ENCODE results near the gene ZIC2. TPM values are rescaled to one million over a fixed set of nuclear protein-coding genes. Genes with fewer than 3 reads are reported as not detected.

The ZIC2 gene
- total and polyA plus RNA-seq, 2 experiments from 2014 or later, result 0.10 to 0.15 TPM

- H3K27ac ChIP-seq, result no peak overlapping the region
- H3K27me3 ChIP-seq, result peaks cover 95% of the 10 kb centered on the region
- no peak for TF ChIP-seq EZH2phosphoT487 (IDR thresholded peaks at IDR 0.05; ENCODE audit: low read depth, severe bottlenecking, unreplicated experiment)
- TF ChIP-seq EZH2 (IDR thresholded peaks at IDR 0.05; ENCODE audit: borderline replicate concordance), result no peak
- no peak for TF ChIP-seq CTCF (IDR thresholded peaks at IDR 0.05; ENCODE audit: poor library complexity)
- H3K36me3 ChIP-seq (replicated peaks; ENCODE audit: insufficient read depth, low read depth), result no peaks in the 10 kb centered on the region
- no peaks in the 10 kb centered on the region for H3K9me2 ChIP-seq (replicated peaks; ENCODE audit: insufficient read depth)
- no peaks in the 10 kb centered on the region for H3K79me2 ChIP-seq
- H3K9me3 ChIP-seq (ENCODE audit: low read depth), result no peaks in the 10 kb centered on the region
- no peak for DNase-seq (ENCODE audit: low spot score)
- no peaks in the 10 kb centered on the region for H4K20me1 ChIP-seq (ENCODE audit: insufficient read depth, poor library complexity, severe bottlenecking)
- H3K4me1 ChIP-seq (ENCODE audit: insufficient read depth), result peaks cover 15% of the 10 kb centered on the region
- no peak overlapping the region for H2AFZ ChIP-seq
- H3K4me3 ChIP-seq, result no peak overlapping the region
- H3K4me2 ChIP-seq, result no peak overlapping the region
- 62% methylated on average over 8 of the region's 8 CpGs for WGBS (ENCODE audit: low lambda C conversion rate, missing lambda C conversion rate)
Observed at GRCh38 chr13:99961636-99962035, 19.9 kb upstream of the ZIC2 start.

- H4K20me1 ChIP-seq (ENCODE audit: insufficient read depth, poor library complexity, severe bottlenecking), result no peaks in the 10 kb centered on the region
- WGBS (ENCODE audit: low lambda C conversion rate, missing lambda C conversion rate), result 73% methylated on average over 1 of the region's 1 CpG
- no peak overlapping the region for H3K27ac ChIP-seq
- TF ChIP-seq EZH2phosphoT487 (IDR thresholded peaks at IDR 0.05; ENCODE audit: low read depth, severe bottlenecking, unreplicated experiment) (no peak), CTCF (IDR thresholded peaks at IDR 0.05; ENCODE audit: poor library complexity) (no peak), EZH2 (IDR thresholded peaks at IDR 0.05; ENCODE audit: borderline replicate concordance) (no peak)
- peaks cover 95% of the 10 kb centered on the region for H3K27me3 ChIP-seq
- no peaks in the 10 kb centered on the region for H3K36me3 ChIP-seq (replicated peaks; ENCODE audit: insufficient read depth, low read depth)
- H2AFZ ChIP-seq, result no peak overlapping the region
- H3K4me3 ChIP-seq, result no peak overlapping the region
- no peaks in the 10 kb centered on the region for H3K9me3 ChIP-seq (ENCODE audit: low read depth)
- no peak for DNase-seq (ENCODE audit: low spot score)
- H3K79me2 ChIP-seq, result no peaks in the 10 kb centered on the region
- no peak overlapping the region for H3K4me2 ChIP-seq
- no peaks in the 10 kb centered on the region for H3K9me2 ChIP-seq (replicated peaks; ENCODE audit: insufficient read depth)
- H3K4me1 ChIP-seq (ENCODE audit: insufficient read depth), result peaks cover 10% of the 10 kb centered on the region
Observed at GRCh38 chr13:99962242-99962641, 19.3 kb upstream of the ZIC2 start.

- WGBS (ENCODE audit: low lambda C conversion rate, missing lambda C conversion rate), result 77% methylated on average over 3 of the region's 3 CpGs
- peaks cover 95% of the 10 kb centered on the region for H3K27me3 ChIP-seq
Observed at GRCh38 chr13:99963816-99964339, 17.7 kb upstream of the ZIC2 start.

More at GRCh38 chr13:99963816-99964339, 17.7 kb upstream of the ZIC2 start:
- no peaks in the 10 kb centered on the region for H3K36me3 ChIP-seq (replicated peaks; ENCODE audit: insufficient read depth, low read depth)
- no peak for TF ChIP-seq EZH2 (IDR thresholded peaks at IDR 0.05; ENCODE audit: borderline replicate concordance)
- no peak for TF ChIP-seq EZH2phosphoT487 (IDR thresholded peaks at IDR 0.05; ENCODE audit: low read depth, severe bottlenecking, unreplicated experiment)
- no peak for TF ChIP-seq CTCF (IDR thresholded peaks at IDR 0.05; ENCODE audit: poor library complexity)
- no peak for DNase-seq (ENCODE audit: low spot score)
- H3K9me2 ChIP-seq (replicated peaks; ENCODE audit: insufficient read depth), result no peaks in the 10 kb centered on the region
- H3K79me2 ChIP-seq, result no peaks in the 10 kb centered on the region
- peaks cover 18% of the 10 kb centered on the region for H3K4me1 ChIP-seq (ENCODE audit: insufficient read depth)
- no peak overlapping the region for H3K4me3 ChIP-seq
- no peak overlapping the region for H3K4me2 ChIP-seq
- H3K9me3 ChIP-seq (ENCODE audit: low read depth), result no peaks in the 10 kb centered on the region
- H3K27ac ChIP-seq, result no peak overlapping the region
- no peak overlapping the region for H2AFZ ChIP-seq
- H4K20me1 ChIP-seq (ENCODE audit: insufficient read depth, poor library complexity, severe bottlenecking), result no peaks in the 10 kb centered on the region

All from hepatocyte (in vitro differentiated cells).